Kidney (tissue), 14 donors: ENCODE results near the gene IGFALS. TPM values are rescaled to one million over a fixed set of nuclear protein-coding genes. Genes with fewer than 3 reads are reported as not detected.

Experiments used
- DNase-seq, 5 donors: peaks; one replicate each; pipeline ENCODE4 v3.0.0-alpha.2; 2013 to 2020
- FAIRE-seq: peaks from 2 replicates; lab custom pipeline; 2012; peaks lifted over from hg19 to GRCh38; lab: Jason Lieb, UNC
- H3K27ac ChIP-seq, 2 donors: one replicate each; pipeline ENCODE4 v1.7.0; 2013; ENCODE audit warnings: low read depth in 2 of 2, low read length in 2 of 2, inconsistent platforms in 1 of 2
- H3K27me3 ChIP-seq: one replicate; pipeline ENCODE4 v1.7.1; 2013; ENCODE audit warnings: low read length, inconsistent platforms; ENCODE audit not compliant: control insufficient read depth, insufficient read depth
- H3K36me3 ChIP-seq, 3 donors: one replicate each; pipeline versions ENCODE4 v1.7.0 to v1.7.1; 2013; ENCODE audit warnings: low read length in 3 of 3, control low read depth in 1 of 3, inconsistent platforms in 1 of 3; ENCODE audit not compliant: insufficient read depth in 3 of 3, control insufficient read depth in 2 of 3
- H3K4me1 ChIP-seq, 3 donors: one replicate each; pipeline versions ENCODE4 v1.7.0 to v1.7.1; 2013; ENCODE audit warnings: low read length in 3 of 3, inconsistent platforms in 1 of 3, low read depth in 1 of 3; ENCODE audit not compliant: control insufficient read depth in 2 of 3, insufficient read depth in 2 of 3
- H3K4me3 ChIP-seq, 3 donors: one replicate each; pipeline versions ENCODE4 v1.7.0 to v1.8.1; 2013; ENCODE audit warnings: low read length in 3 of 3, control low read depth in 1 of 3, inconsistent platforms in 1 of 3
- H3K9ac ChIP-seq, 3 donors: one replicate each; pipeline versions ENCODE4 v1.7.0 to v1.7.1; 2013; ENCODE audit warnings: low read length in 3 of 3, control low read depth in 1 of 3, inconsistent platforms in 1 of 3
- H3K9me3 ChIP-seq, 3 donors: one replicate each; pipeline versions ENCODE4 v1.7.0 to v1.7.1; 2013; ENCODE audit warnings: low read length in 3 of 3, control low read depth in 1 of 3, inconsistent platforms in 1 of 3; ENCODE audit not compliant: control insufficient read depth in 2 of 3, insufficient read depth in 1 of 3
- intact Hi-C: fragments of 100-400 bp; cut with DNase I; formaldehyde crosslinking; loops from one replicate; pipeline ENCODE4 v1.11.1; 2022
- polyA plus RNA-seq: library from polyadenylated mRNA; stranded (reverse); fragments of 350-450 nt; fragmentation: Illumina TruSeq; extraction: RNeasy Lipid Tissue Mini Kit (QIAGEN cat#74804); gene quantifications from one replicate; pipeline ENCODE4 v1.2.3, GENCODE V29; 2014; ENCODE audit warnings: low read depth, low replicate concordance; ENCODE audit not compliant: insufficient read depth
- total RNA-seq: library from RNA; stranded (reverse); fragmentation: NEBNext Ultra II Directional; extraction: Animal tissue kit (Norgen Biotek cat#: 25700); gene quantifications from one replicate; pipeline ENCODE4 v1.2.1, GENCODE V29; 2021
- TF ChIP-seq, protein P1 (sequence below): IDR thresholded peaks from 3 replicates; pipeline ENCODE4 v1.5.1; 2012; ENCODE audit warnings: mild to moderate bottlenecking, moderate library complexity, borderline replicate concordance; ENCODE audit not compliant: insufficient read depth; ENCODE audit errors: extremely low read depth
- donor health status: control.
- donor health status: control.
- donor health status: control.
- donor health status: control.
- donor health status: control.
- donor health status: DM: yes; HTN: yes; CAD: no.
- donor health status: Normal renal cell carcinoma (clear cell type).

Gene IGFALS
- total and polyA plus RNA-seq, 2 donors from 2014 or later = 1.4 to 2.9 TPM

DNA sequence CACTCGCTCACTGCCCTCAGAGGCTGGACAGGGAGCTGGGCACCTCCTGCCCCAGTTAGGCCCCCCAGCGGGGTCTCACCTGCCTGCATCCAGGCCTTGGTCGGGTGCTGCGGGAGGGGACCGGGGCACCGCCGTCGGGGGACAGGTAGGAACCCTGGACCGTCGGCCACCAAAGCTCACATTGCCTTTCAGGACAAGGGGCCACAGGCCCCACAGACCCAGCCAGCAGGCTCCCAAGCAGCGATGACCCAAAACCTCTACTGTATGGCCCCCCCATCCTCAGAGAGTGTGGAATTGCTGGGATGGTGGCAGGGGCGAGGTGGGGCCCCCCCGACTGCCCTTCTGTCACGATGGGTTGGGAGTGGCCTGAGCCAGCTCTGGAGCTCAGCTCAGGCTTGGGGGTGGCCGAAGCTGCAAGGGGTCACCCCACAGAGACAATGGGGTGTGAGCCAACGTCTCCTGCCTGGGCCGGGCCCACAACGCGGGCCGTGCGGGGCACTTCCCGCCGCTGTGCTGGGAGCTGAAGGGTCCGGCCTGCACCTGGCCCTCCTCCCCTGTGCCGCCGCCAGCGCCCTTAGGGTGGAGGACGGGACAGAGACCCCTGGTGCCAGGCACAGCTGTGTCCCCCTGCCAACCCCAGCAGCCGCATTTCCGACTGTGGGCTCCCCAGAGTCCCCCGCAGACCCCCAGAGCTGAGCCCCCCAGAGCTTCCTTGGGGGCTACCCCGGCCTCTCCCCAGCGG is 498 bp downstream of the IGFALS start:
- Histone ChIP-seq H3K9ac (no peak overlapping the region), H3K9me3 (peaks cover 0 to 2% (median 0%) of the 10 kb centered on the region in 3 donors), H3K4me3 (no peak overlapping the region), H3K4me1 (no peaks in the 10 kb centered on the region), H3K36me3 (no peaks in the 10 kb centered on the region), H3K27me3 (no peaks in the 10 kb centered on the region), H3K27ac (no peak overlapping the region)
- TF ChIP-seq, protein P1, sequence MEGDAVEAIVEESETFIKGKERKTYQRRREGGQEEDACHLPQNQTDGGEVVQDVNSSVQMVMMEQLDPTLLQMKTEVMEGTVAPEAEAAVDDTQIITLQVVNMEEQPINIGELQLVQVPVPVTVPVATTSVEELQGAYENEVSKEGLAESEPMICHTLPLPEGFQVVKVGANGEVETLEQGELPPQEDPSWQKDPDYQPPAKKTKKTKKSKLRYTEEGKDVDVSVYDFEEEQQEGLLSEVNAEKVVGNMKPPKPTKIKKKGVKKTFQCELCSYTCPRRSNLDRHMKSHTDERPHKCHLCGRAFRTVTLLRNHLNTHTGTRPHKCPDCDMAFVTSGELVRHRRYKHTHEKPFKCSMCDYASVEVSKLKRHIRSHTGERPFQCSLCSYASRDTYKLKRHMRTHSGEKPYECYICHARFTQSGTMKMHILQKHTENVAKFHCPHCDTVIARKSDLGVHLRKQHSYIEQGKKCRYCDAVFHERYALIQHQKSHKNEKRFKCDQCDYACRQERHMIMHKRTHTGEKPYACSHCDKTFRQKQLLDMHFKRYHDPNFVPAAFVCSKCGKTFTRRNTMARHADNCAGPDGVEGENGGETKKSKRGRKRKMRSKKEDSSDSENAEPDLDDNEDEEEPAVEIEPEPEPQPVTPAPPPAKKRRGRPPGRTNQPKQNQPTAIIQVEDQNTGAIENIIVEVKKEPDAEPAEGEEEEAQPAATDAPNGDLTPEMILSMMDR = no peak
- intact Hi-C loops = no loop called here
- FAIRE-seq (no peak), DNase-seq (peak in 2 of 5 donors; percentile 41 to 77)

DNA sequence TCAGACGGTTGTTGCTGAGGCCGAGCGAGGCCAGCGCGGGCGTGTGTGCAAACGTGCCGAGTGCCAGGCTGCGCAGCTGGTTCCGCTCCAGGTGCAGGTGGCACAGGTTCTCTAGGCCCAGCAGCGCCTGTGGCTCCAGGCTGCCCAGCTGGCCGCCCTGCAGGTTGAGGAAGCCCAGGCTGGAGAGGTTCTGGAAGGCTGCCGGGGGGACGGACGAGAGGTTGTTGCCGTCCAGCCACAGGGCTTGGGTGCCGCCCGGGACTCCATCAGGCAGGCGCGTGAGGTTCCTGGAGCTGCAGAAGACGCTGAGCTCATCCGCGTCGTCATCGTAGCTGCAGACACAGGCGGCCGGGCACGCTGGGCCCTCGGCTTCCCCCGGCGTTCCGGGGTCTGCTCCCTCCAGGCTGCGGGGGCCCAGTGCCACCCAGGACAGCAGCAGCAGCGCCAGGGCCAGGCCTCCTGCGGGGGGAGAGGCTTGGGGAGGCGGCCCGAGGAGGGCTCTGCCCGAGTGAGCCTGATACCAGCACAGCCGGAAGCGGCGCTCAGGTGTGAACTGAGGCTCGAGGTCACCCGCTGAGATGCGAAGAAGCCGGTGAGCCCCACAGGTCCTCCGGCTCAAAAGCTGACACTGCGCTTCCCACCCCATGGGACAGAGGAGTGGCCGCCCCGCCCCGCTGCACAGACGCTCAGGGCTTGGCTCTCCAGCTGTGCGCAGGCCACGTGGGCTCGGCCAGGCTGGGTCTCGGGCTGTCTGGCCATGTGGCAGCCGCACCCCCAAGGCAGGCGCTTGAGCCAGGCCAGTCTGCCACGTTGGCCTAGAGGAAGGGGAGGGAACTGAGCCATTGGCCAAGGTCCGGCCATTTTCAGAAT is 1.3 kb downstream of the IGFALS start:
- TF ChIP-seq, protein P1 = no peak
- H3K36me3 ChIP-seq = no peaks in the 10 kb centered on the region
- intact Hi-C loops = no loop called here
- H3K4me3 ChIP-seq = no peak overlapping the region
- DNase-seq (peak in 4 of 5 donors; percentile 29 to 72 (median 42)), FAIRE-seq (no peak)
- H3K27me3 ChIP-seq = no peaks in the 10 kb centered on the region
- H3K9ac ChIP-seq = no peak overlapping the region
- no peaks in the 10 kb centered on the region for H3K4me1 ChIP-seq
- no peaks in the 10 kb centered on the region for H3K9me3 ChIP-seq
- no peak overlapping the region for H3K27ac ChIP-seq

DNA sequence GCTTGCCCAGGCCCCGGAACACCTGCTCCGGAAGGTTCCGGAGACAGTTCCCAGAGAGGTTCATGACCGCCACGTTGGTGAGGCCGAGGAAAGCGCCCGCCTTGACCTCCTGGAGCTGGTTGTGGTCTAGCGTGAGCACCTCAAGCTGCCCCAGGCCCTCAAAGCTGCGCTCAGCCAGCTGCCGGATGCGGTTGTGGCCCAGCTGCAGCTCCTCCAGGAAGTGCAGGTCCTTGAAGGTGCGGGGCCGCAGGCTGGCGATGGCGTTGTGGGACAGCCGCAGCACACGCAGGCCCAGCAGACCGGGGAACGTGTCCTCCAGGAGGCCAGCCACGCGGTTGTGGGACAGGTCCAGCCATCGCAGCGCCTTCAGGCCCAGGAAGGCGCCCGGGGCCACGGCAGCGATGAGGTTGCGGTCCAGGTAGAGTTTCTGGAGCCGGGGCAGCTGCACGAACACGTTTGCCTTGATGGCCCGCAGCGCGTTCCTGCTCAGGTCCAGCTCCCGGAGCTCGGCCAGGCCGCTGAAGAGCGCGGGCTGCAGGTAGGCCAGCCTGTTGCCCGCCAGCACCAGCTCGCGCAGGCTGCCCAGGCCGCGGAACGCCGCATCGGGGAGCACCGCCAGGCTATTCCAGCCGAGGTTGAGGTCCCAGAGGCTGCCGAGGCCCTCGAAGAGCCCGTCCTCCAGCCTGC is 2.1 kb downstream of the IGFALS start:
- no peaks in the 10 kb centered on the region for H3K27me3 ChIP-seq
- H3K9me3 ChIP-seq = no peaks in the 10 kb centered on the region
- no peak overlapping the region for H3K27ac ChIP-seq
- FAIRE-seq = no peak
- intact Hi-C loops = no loop called here
- no peaks in the 10 kb centered on the region for H3K4me1 ChIP-seq
- no peak overlapping the region for H3K4me3 ChIP-seq
- peak in 1 of 5 donors; percentile 66 for DNase-seq
- no peaks in the 10 kb centered on the region for H3K36me3 ChIP-seq
- no peak overlapping the region for H3K9ac ChIP-seq
- TF ChIP-seq, protein P1 = no peak
